ENCODE results near the gene GNAL.
"Not testable (repeated sequence)": the region's sequence is repeated elsewhere in the genome, so short reads cannot be mapped to it uniquely, and the experiment has no call there.

The GNAL gene

DNA sequence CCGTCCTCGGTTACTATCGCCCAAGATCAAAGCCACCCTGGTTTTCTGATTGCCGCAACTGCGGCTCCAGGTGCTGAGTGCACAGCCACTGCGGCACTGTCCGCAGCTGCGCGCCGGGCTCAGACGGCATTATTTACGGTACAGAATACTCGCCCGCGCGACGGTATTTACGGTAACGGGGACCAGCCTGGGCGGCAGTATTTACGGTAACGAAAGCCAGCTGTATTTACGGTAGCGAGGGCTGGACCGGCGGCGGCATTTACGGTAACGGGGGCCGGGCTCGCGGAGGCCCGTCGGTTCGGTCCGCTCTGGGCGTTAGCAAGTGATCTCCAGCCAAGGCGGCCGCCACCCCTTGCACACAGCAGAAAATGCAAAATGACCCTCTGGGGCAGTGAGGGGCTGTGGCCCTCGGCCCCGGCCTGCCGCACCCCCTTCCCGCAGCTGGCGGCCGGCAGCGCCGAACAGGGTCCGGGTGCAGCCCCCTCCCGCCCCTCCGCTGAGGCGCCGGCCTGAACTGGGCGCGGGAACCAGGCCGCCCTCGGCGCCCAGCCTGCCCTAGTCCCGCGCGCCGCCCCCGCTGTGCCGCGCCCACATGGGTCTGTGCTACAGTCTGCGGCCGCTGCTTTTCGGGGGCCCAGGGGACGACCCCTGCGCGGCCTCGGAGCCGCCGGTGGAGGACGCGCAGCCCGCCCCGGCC is at the start of gene GNAL:
TSS of gene GNAL (plus strand) at position 293 of the 697 bp plus-strand sequence. CDS start at position 593, 300 bp downstream.
- DNase-seq: peak; percentile 49 to 62

DNA sequence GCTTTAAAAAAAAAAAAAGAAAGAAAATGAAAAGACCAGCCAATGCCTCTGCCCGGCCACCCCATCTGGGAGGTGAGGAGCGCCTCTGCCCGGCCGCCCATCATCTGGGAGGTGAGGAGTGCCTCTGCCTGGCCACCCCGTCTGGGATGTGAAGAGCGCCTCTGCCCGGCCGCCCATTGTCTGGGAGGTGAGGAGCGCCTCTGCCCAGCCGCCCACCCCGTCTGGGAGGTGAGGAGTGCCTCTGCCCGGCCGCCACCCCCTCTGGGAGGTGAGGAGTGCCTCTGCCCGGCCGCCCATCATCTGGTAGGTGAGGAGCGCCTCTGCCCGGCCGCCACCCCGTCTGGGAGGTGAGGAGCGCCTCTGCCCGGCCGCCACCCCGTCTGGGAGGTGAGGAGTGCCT is 41.8 kb upstream of the GNAL start:
- DNase-seq: not testable (repeated sequence)

- DNase-seq: not testable (repeated sequence)
These were observed 41.3 kb upstream of the GNAL start for GRCh38 chr18:11647804-11648203.

DNA sequence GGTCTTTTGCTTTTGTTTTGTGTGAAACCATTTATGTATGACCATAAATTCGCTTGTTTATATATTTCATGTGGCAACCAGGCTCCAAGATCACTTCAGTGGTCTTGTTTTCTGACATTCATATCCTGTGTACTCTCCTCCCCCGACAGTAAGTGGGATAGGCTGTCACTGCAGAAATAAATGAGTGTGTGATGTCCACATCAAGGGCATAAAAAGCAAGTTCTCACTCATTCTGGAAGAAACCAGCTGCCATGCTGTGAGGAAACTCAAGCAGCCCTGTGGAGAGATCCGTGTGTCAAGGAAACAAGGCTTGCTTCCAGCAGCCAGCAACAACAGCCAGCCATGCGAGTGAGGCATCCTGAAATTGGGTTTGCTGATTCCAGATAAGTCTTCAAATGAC is 39.2 kb upstream of the GNAL start:
- DNase-seq: no peak

DNA sequence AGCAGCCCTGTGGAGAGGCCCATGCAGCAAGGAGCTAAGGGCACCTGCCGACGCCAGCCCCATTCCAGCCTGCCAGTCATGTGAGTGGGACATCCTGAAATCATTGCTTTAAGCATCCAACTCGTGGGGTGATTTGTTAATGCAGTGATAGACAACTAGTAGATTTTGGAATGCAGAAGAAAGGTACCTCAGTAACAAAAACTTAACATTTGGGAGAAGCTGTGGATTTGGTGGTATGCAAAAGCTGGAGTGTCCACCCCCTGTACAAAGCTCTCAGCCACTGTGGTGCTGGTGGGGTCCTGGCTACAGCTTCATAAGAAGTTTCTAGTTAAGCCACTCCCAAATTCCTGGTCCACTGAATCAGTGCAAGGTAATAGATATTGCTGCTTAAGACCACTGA is 37.2 kb upstream of the GNAL start:
- no peak for DNase-seq

DNA sequence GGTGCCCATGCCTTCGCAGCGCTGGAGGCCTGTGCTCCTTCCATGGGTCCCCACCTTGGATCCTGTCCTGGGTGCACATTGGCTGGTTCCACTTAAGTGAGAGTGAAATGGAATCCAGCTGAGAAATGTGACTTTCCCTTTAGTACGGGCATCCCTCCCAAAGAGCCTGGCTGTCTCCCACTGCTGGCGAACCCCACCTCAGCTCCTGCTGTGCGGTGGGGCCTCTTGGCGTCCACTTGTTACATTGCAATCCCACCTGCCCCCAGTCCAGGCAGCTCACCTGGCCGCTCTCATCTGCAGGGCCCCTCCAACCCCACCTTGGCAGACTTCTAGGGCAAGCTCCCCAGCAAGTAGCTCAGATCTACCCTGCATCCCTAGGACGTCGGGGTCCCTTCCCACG is 35.5 kb upstream of the GNAL start:
- no peak for DNase-seq

- peak; percentile 59 to 67 for DNase-seq
These were observed 34.1 kb upstream of the GNAL start for GRCh38 chr18:11654736-11655605.

GRCh38 chr18:11655606-11655932 is 33.5 kb upstream of the GNAL start:
- DNase-seq: no peak

GRCh38 chr18:11657152-11657551 is 31.9 kb upstream of the GNAL start:
- no peak for DNase-seq

GRCh38 chr18:11657554-11657953 is 31.5 kb upstream of the GNAL start:
- no peak for DNase-seq

DNA sequence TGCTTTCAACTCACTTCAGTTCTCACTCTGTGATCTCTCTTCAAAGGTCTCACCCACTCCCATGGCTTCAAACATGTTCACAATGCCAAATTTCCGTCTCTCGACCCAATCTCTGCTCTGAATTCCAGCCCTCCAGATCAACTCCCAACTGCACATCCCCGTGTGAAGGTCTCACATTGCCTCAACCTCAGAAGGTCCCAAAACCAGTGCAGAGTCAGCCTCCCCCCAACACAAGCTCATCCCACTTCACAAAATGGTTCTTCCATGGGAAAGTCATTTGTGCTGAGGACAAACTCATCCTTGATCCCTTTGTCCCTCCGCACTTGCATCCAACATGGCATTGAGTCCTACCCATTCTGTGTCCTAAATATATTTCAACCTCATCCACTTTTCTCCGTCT is 31.0 kb upstream of the GNAL start:
- DNase-seq: no peak

- DNase-seq: no peak
These were observed 30.1 kb upstream of the GNAL start for GRCh38 chr18:11658989-11659388.

GRCh38 chr18:11660691-11661090 is 28.4 kb upstream of the GNAL start:
- DNase-seq: no peak

DNA sequence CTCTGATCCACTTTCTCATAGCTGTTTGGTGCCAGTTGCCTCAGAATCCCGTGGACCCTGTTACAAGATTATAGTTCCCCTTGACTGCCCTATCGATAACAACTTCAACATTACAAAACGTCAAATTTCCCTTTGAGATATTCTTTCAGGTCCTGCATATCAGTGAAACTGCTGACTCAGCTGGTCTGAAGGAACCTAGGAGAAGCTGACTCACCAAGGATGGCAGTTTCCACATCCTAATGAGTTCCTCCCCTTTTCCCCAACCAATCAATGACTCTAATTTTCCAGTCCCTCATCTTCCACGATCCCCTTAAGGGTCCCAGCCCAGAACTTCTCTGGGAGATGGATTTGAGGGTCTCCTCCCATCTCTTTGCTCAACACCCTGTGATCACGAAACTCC is 27.6 kb upstream of the GNAL start:
- DNase-seq: no peak

GRCh38 chr18:11663439-11664029 is 25.5 kb upstream of the GNAL start:
- DNase-seq: no peak

DNA sequence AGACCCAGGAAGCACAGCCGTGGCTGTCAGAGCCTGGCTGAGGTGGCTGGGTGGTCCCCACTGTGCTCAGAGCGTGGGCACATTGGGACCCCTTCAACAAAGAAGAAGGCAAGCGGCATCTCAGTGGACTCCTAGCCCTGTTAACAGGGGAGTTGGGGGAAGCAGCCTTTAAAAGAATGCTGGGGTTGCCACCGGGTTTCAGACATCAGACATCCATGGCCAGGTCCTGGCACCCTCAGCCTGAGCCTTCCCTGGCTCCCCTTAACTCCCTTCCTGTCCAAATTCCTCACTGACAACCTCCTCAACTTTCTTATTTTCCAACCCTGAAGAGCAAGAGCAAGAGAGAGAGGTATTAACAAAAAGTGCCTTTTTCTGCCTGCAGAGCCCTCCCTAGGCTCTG is 24.8 kb upstream of the GNAL start:
- no peak for DNase-seq

DNA sequence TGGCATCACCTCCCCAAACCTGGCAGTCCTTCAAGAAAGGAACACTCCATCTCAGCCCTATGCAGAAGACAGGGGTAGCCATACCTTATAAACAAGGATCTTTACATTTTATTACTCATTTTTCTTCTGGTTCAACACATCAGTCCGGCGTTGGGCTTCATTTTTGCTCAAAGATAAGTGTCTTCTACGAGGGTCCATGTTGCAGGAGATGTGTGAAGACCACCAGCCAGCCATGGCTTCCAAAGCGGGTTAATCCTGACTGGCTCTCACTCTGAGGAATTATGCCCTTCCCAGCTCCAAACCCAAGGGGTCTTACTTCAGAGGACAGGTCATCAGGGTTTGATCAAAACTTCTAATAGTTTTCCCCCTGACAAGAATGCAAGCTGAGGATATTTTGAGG is 23.9 kb upstream of the GNAL start:
- no peak for DNase-seq

GRCh38 chr18:11665587-11665986 is 23.5 kb upstream of the GNAL start:
- no peak for DNase-seq

DNA sequence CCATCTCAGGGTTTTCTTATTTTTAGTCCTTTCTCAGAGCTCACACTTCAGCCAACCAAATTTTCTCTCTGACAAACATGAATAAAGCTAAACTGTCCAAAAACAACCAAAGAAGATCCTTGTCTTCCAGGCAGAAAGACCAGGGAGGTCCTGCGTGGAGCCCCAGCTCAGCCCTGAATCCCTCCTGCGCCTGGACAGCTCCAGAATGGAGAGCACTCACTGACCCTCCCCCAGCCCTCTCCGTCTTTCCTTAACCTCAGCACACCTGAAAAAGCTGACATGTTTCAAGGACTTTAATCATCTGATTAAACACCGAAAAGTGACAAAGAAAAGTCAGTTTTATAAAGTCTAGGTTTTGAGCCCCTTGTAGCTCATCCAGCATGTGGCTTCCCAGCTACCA is 22.9 kb upstream of the GNAL start:
- DNase-seq: no peak

- DNase-seq: no peak
These were observed 22.2 kb upstream of the GNAL start for GRCh38 chr18:11666831-11667230.

DNA sequence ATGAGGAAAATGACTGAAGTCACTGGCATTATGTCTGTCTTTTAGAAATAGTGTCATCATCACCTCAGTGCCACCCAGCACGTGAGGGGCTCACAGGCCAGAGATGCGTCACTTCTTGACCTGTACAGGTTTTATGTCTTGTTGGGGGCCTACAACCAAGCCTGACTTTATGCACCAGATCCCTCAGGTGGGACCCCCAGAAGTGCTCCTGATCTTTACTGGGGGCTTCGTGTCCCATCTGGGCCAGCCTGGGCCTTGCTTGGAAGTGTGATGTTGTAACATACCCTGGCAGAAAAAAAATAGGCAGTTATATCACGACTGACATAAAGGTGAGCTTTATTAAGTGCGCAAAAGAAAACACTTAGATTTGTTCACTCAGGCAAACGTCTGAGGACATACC is 21.5 kb upstream of the GNAL start:
- no peak for DNase-seq

DNA sequence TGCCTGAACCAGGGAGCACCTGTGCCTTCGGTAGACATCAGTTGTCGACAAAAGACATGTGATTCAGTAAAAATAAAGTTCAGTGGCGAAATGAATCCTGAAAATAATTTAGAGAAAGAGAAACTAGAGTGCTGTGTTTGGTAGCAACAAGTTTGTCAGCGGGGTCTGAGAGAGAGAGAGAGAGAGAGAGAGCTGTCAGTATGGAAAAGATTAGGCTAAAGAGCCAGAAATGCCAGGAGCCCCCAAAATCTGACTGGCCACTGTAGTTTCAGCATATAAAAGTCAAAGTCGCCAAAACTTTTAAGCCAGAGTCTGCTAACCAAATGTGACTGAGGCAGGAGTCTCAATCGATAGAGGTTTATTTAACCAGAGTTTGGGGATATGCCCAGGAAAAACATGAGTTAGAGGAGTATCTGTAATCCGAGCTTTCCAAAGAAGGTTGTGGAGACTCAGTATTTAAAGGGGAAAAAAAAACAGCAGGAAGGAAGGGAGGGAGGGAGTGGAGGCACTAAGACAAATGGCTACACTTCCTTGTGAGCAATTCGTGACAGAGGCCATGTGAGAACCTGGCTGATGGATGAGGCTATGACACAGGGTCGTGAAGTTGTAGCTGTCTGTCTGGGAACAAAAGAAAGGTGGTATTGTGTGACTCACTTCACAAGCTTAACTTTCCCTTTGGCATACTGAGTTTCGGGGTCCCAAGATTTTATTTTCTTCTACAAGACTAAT is 20.5 kb upstream of the GNAL start:
- no peak for DNase-seq

DNA sequence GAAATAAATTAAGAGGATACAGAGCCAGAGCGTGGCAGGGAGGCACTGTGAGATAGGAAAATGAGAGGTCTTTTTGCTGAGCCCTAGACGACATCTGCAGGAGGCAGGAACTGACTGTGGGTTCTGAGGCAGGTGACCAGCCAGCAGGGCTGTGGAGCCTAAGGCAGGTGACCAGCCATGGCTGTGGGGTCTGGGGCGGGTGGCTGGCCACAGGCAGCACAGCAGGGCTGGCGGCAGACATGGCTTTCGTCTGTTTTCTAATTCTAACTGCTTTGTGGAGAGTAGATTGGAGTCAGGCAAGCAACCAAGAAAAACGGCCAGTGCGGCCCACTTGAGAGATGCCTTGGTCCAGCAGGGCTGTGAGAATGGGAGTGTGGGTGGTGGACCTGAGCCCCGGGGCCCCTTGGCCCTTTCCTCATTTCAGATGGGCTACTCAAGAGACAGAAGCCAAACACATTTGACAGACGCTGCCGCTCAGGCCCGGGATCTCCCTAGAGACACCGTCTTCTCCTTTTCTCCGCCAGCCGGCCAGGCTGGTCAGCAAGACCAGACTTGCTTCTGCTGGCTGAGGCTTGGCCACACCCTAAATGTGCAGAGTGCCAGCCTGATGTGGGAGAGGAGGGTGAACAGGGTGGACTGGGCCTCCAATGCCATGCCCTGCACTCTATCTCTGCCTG is 19.7 kb upstream of the GNAL start:
- DNase-seq: no peak
